ENCODE results near the gene DCAF12.

DNA sequence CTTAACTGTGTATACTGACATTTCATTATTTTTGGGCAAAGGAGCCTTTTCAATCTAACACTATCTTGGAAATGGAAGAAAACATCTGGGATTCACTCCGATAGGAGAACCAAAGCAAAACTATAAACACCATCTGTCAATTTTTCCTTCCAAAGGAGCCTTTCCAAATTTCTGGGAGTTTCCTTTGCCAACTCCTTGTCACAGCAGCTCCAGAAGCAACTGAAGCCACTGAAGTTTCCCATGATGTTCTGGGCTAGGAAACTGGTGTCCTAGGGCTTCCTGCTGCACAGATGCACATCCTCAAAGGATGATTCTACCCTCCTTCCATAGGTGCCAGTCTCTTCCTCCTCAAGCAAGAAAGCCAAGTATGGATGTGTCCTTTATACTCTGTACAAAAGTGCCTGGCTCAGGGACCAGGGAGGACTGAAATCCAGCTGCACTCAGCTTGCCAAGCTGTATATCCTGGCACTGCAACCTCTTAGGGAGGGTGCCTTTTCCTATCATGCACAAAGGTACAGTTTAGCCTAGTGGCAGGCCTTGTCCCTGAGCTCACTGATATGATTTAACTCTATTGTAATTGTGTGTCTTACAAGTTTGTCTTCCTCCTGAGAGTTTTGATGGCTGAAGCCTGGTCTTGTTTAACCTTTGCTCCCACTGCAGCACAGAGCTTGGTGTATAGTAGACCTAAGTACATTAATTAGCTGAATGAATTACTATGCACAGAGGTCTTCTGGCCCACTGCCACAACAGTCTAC, 43.9 kb upstream of the DCAF12 start:
- TF ChIP-seq EZH2 (optimal IDR thresholded peaks at IDR 0.05; ENCODE audit: low read depth, low read length) (no peak), CTCF (IDR thresholded peaks at IDR 0.05; ENCODE audit: low read length) (no peak)

Data from MM.1S (cell line).